ENCODE data around the gene USP35. TPM values are rescaled to one million over a fixed set of nuclear protein-coding genes. Genes with fewer than 3 reads are reported as not detected.
"Not testable (repeated sequence)": the region's sequence is repeated elsewhere in the genome, so short reads cannot be mapped to it uniquely, and the experiment has no call there.

The USP35 gene
- total RNA-seq, 1 experiment from 2014 or later: 6.0 TPM

DNA sequence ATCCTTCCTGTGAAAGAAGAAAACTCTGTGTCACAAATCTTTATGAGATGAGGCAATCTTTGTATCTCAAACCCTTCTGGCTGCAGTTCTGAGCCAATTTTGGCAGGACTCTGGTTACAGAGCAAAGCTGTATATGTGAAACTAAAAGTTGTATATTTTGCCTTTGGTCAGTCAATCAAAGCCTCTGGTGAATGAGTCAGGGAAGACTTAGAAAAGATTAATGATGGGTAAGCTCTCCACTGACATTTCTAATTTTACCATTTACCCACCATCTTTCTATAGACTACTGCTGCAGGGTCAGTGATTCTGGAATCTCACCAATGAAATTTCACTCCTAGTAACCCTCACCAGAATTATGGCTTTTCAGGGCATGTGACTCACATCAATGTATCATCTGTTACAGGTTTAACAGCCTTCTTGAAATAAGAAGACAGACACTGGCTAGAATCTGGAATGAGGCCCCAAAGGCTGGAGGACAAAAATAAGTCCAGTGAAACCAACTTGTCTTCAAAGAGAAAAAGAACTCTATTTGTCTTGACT, 43.3 kb downstream of the USP35 start:
- Histone ChIP-seq H3K27ac (ENCODE audit: low read depth, low read length) (no peak overlapping the region), H3K27me3 (ENCODE audit: insufficient read depth, low read length) (no peaks in the 10 kb centered on the region), H3K4me1 (ENCODE audit: control insufficient read depth in 1 of 2, insufficient read depth in 2 of 2, low read length in 2 of 2) (no peaks in the 10 kb centered on the region), H3K79me2 (ENCODE audit: insufficient read depth, low read length) (no peaks in the 10 kb centered on the region), H3K4me2 (ENCODE audit: low read length) (no peak overlapping the region), H3K4me3 (replicated peaks in 1 of 2; ENCODE audit: low read depth in 1 of 2, low read length in 2 of 2) (no peak overlapping the region), H3K9me3 (ENCODE audit: control insufficient read depth in 1 of 2, insufficient read depth in 1 of 2, low read depth in 1 of 2, low read length in 2 of 2) (no peaks in the 10 kb centered on the region), H4K20me1 (ENCODE audit: insufficient read depth) (no peaks in the 10 kb centered on the region), H2AFZ (ENCODE audit: low read depth, low read length, poor library complexity, severe bottlenecking) (no peak overlapping the region), H3K36me3 (ENCODE audit: control insufficient read depth in 1 of 2, insufficient read depth in 2 of 2, low read length in 2 of 2) (no peaks in the 10 kb centered on the region), H3K9me2 (ENCODE audit: insufficient read depth) (no peaks in the 10 kb centered on the region), H3K9ac (ENCODE audit: low read length) (no peak overlapping the region)
- BruUV-seq (replicated peaks): no TSS peak
- no peak for ATAC-seq
- ChIA-PET CTCF (no interaction called here), RAD21 (ENCODE audit: low non-redundant PET in 1 of 2, low total read pairs in 2 of 2, uncharacterized antibody in 2 of 2, unreplicated experiment in 2 of 2) (no interaction called here), POLR2A (no interaction called here)
- no peak for DNase-seq (ENCODE audit: low read depth, low spot score)
- intact Hi-C loops (cut with micrococcal nuclease): no loop called here
- TF ChIP-seq ZNF274 (IDR thresholded peaks at IDR 0.05; ENCODE audit: low read depth, low read length): no peak
- TF ChIP-seq YY1 (IDR thresholded peaks at IDR 0.05; ENCODE audit: extremely low read depth, insufficient replicate concordance, low read depth, low read length): no peak
- TF ChIP-seq JUND (IDR thresholded peaks at IDR 0.05): no peak
- TF ChIP-seq, protein P1, sequence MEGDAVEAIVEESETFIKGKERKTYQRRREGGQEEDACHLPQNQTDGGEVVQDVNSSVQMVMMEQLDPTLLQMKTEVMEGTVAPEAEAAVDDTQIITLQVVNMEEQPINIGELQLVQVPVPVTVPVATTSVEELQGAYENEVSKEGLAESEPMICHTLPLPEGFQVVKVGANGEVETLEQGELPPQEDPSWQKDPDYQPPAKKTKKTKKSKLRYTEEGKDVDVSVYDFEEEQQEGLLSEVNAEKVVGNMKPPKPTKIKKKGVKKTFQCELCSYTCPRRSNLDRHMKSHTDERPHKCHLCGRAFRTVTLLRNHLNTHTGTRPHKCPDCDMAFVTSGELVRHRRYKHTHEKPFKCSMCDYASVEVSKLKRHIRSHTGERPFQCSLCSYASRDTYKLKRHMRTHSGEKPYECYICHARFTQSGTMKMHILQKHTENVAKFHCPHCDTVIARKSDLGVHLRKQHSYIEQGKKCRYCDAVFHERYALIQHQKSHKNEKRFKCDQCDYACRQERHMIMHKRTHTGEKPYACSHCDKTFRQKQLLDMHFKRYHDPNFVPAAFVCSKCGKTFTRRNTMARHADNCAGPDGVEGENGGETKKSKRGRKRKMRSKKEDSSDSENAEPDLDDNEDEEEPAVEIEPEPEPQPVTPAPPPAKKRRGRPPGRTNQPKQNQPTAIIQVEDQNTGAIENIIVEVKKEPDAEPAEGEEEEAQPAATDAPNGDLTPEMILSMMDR (IDR thresholded peaks at IDR 0.05 in 2 of 3, conservative IDR thresholded peaks at IDR 0.05 in 1 of 3; ENCODE audit: borderline replicate concordance in 1 of 3, insufficient read depth in 1 of 3, low read depth in 2 of 3, low read length in 2 of 3): no peak
- no peak for TF ChIP-seq SP1 (IDR thresholded peaks at IDR 0.05; ENCODE audit: low read depth)
- TF ChIP-seq RAD21 (IDR thresholded peaks at IDR 0.05; ENCODE audit: low read depth): no peak
- no peak for TF ChIP-seq TCF7L2 (IDR thresholded peaks at IDR 0.05; ENCODE audit: borderline replicate concordance, extremely low read depth, insufficient read depth, insufficient read length)
- TF ChIP-seq, protein P2, sequence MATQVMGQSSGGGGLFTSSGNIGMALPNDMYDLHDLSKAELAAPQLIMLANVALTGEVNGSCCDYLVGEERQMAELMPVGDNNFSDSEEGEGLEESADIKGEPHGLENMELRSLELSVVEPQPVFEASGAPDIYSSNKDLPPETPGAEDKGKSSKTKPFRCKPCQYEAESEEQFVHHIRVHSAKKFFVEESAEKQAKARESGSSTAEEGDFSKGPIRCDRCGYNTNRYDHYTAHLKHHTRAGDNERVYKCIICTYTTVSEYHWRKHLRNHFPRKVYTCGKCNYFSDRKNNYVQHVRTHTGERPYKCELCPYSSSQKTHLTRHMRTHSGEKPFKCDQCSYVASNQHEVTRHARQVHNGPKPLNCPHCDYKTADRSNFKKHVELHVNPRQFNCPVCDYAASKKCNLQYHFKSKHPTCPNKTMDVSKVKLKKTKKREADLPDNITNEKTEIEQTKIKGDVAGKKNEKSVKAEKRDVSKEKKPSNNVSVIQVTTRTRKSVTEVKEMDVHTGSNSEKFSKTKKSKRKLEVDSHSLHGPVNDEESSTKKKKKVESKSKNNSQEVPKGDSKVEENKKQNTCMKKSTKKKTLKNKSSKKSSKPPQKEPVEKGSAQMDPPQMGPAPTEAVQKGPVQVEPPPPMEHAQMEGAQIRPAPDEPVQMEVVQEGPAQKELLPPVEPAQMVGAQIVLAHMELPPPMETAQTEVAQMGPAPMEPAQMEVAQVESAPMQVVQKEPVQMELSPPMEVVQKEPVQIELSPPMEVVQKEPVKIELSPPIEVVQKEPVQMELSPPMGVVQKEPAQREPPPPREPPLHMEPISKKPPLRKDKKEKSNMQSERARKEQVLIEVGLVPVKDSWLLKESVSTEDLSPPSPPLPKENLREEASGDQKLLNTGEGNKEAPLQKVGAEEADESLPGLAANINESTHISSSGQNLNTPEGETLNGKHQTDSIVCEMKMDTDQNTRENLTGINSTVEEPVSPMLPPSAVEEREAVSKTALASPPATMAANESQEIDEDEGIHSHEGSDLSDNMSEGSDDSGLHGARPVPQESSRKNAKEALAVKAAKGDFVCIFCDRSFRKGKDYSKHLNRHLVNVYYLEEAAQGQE (IDR thresholded peaks at IDR 0.05; ENCODE audit: low read depth): no peak
- TF ChIP-seq CEBPB (IDR thresholded peaks at IDR 0.05; ENCODE audit: low read depth): no peak
- TF ChIP-seq SIN3A (IDR thresholded peaks at IDR 0.05; ENCODE audit: low read depth): no peak

DNA sequence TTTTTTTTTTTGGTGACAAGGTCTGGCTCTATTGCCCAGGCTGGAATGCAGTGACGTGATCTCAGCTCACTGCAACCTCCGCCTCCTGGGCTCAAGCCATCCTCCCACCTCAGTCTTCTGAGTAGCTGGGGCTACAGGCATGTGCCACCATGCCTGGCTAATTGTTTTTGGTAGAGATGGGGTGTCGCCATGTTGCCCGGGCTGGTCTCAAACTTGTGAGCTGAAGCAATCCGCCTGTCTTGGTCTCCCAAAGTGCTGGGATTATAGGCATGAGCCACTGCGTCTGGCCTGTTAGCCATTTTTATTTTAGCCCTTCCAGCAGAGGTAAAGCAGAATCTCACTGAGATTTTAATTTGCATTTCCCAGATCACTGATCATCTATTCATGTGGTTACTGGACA, 44.3 kb downstream of the USP35 start:
- H4K20me1 ChIP-seq (ENCODE audit: insufficient read depth); H3K9me3 ChIP-seq (ENCODE audit: control insufficient read depth in 1 of 2, insufficient read depth in 1 of 2, low read depth in 1 of 2, low read length in 2 of 2); H3K36me3 ChIP-seq (ENCODE audit: control insufficient read depth in 1 of 2, insufficient read depth in 2 of 2, low read length in 2 of 2); H3K9ac ChIP-seq (ENCODE audit: low read length); POLR2A ChIA-PET; H3K9me2 ChIP-seq (ENCODE audit: insufficient read depth); BruUV-seq (replicated peaks); H3K27ac ChIP-seq (ENCODE audit: low read depth, low read length); intact Hi-C loops (cut with micrococcal nuclease); DNase-seq (ENCODE audit: low read depth, low spot score); RAD21 ChIA-PET (ENCODE audit: low non-redundant PET in 1 of 2, low total read pairs in 2 of 2, uncharacterized antibody in 2 of 2, unreplicated experiment in 2 of 2); CTCF ChIA-PET; H3K4me1 ChIP-seq (ENCODE audit: control insufficient read depth in 1 of 2, insufficient read depth in 2 of 2, low read length in 2 of 2); H3K4me2 ChIP-seq (ENCODE audit: low read length); H2AFZ ChIP-seq (ENCODE audit: low read depth, low read length, poor library complexity, severe bottlenecking); H3K79me2 ChIP-seq (ENCODE audit: insufficient read depth, low read length); H3K27me3 ChIP-seq (ENCODE audit: insufficient read depth, low read length); ATAC-seq; H3K4me3 ChIP-seq (replicated peaks in 1 of 2; ENCODE audit: low read depth in 1 of 2, low read length in 2 of 2): not testable (repeated sequence)
